GM18909 (cell line): ENCODE data around the gene COL12A1.

Source experiments
- ATAC-seq: cut with Tn5 transposase; IDR thresholded peaks from one replicate; pipeline ENCODE4 v1.9.1; 2021; ENCODE audit warnings: mild to moderate bottlenecking; ENCODE audit not compliant: unreplicated experiment, poor library complexity

COL12A1 gene

GRCh38 chr6:75109022-75109421 is 96.8 kb downstream of the COL12A1 start:
- ATAC-seq: no peak

GRCh38 chr6:75108333-75108974 is 97.4 kb downstream of the COL12A1 start:
- ATAC-seq: no peak

GRCh38 chr6:75107913-75108312 is 97.9 kb downstream of the COL12A1 start:
- no peak for ATAC-seq

- ATAC-seq: no peak
Measured at GRCh38 chr6:75106426-75106825, 99.4 kb downstream of the COL12A1 start.

- no peak for ATAC-seq
Measured at GRCh38 chr6:75103431-75103830, 102.4 kb downstream of the COL12A1 start.

- ATAC-seq: no peak
Measured at GRCh38 chr6:75102301-75102700, 103.6 kb downstream of the COL12A1 start.

GRCh38 chr6:75101896-75102295 is 104.0 kb downstream of the COL12A1 start:
- ATAC-seq: no peak

- ATAC-seq: no peak
Measured at GRCh38 chr6:75098709-75099108, 107.1 kb downstream of the COL12A1 start.

- ATAC-seq: no peak
Measured at GRCh38 chr6:75096966-75097365, 108.9 kb downstream of the COL12A1 start.

- ATAC-seq: no peak
Measured at GRCh38 chr6:75094614-75095200, 111.1 kb downstream of the COL12A1 start.

- no peak for ATAC-seq
Measured at GRCh38 chr6:75091467-75092190, 114.2 kb downstream of the COL12A1 start.

- ATAC-seq: no peak
Measured at GRCh38 chr6:75090576-75090975, 115.3 kb downstream of the COL12A1 start.

- ATAC-seq: no peak
Measured at GRCh38 chr6:75089921-75090320, 115.9 kb downstream of the COL12A1 start.

- no peak for ATAC-seq
Measured at GRCh38 chr6:75089151-75089897, 116.5 kb downstream of the COL12A1 start.

GRCh38 chr6:75085931-75086635 is 119.8 kb downstream of the COL12A1 start:
- ATAC-seq: no peak

GRCh38 chr6:75084872-75085381 is 120.9 kb downstream of the COL12A1 start:
- no peak for ATAC-seq

GRCh38 chr6:75084018-75084417 is 121.8 kb downstream of the COL12A1 start:
- ATAC-seq: no peak

GRCh38 chr6:75081921-75082320 is 123.9 kb downstream of the COL12A1 start:
- ATAC-seq: no peak

GRCh38 chr6:75081047-75081446 is 124.8 kb downstream of the COL12A1 start:
- no peak for ATAC-seq

GRCh38 chr6:75079589-75079988 is 126.3 kb downstream of the COL12A1 start:
- ATAC-seq: no peak
